Measurements from ENCODE around the gene TUBGCP4. TPM values are rescaled to one million over a fixed set of nuclear protein-coding genes. Genes with fewer than 3 reads are reported as not detected.
"Not testable (repeated sequence)": the region's sequence is repeated elsewhere in the genome, so short reads cannot be mapped to it uniquely, and the experiment has no call there.

TUBGCP4 gene
- total RNA-seq, 3 donors from 2014 or later: 15.9 to 22.7 (median 22.3) TPM

GRCh38 chr15:43383070-43383469, 12.2 kb downstream of the TUBGCP4 start:
- no peak overlapping the region for H3K4me3 ChIP-seq
- H3K4me1 ChIP-seq (ENCODE audit: low read depth): no peaks in the 10 kb centered on the region
- intact Hi-C loops (cut with DNase I, micrococcal nuclease): no loop called here
- no peaks in the 10 kb centered on the region for H3K9me3 ChIP-seq
- ATAC-seq (no peak), DNase-seq (no peak)
- TF ChIP-seq CTCF (IDR thresholded peaks at IDR 0.05): no peak
- no peaks in the 10 kb centered on the region for H3K36me3 ChIP-seq (ENCODE audit: low read depth)

GRCh38 chr15:43390723-43391122, 19.8 kb downstream of the TUBGCP4 start:
- intact Hi-C loops (cut with DNase I, micrococcal nuclease): no loop called here

GRCh38 chr15:43393592-43393991, 22.7 kb downstream of the TUBGCP4 start:
- H3K4me1 ChIP-seq (ENCODE audit: low read depth); intact Hi-C loops (cut with DNase I, micrococcal nuclease); ATAC-seq: not testable (repeated sequence)

More at GRCh38 chr15:43390723-43391122, 19.8 kb downstream of the TUBGCP4 start:
- no peaks in the 10 kb centered on the region for H3K4me1 ChIP-seq (ENCODE audit: low read depth)
- no peak overlapping the region for H3K4me3 ChIP-seq
- no peak for TF ChIP-seq CTCF (IDR thresholded peaks at IDR 0.05)
- H3K9me3 ChIP-seq: no peaks in the 10 kb centered on the region
- DNase-seq (no peak), ATAC-seq (no peak)
- H3K36me3 ChIP-seq (ENCODE audit: low read depth): no peaks in the 10 kb centered on the region

GRCh38 chr15:43402255-43402654, 31.4 kb downstream of the TUBGCP4 start:
- H3K4me1 ChIP-seq (ENCODE audit: low read depth): no peaks in the 10 kb centered on the region
- intact Hi-C loops (cut with DNase I, micrococcal nuclease): no loop called here
- no peak for TF ChIP-seq CTCF (IDR thresholded peaks at IDR 0.05)
- no peak overlapping the region for H3K4me3 ChIP-seq
- ATAC-seq: no peak
- peaks cover 18% of the 10 kb centered on the region for H3K36me3 ChIP-seq (ENCODE audit: low read depth)
- DNase-seq: no peak
- no peaks in the 10 kb centered on the region for H3K9me3 ChIP-seq

More at GRCh38 chr15:43393592-43393991, 22.7 kb downstream of the TUBGCP4 start:
- H3K36me3 ChIP-seq (ENCODE audit: low read depth); H3K9me3 ChIP-seq; H3K4me3 ChIP-seq; DNase-seq: not testable (repeated sequence)

GRCh38 chr15:43403616-43404015, 32.7 kb downstream of the TUBGCP4 start:
- Histone ChIP-seq H3K4me3 (no peak overlapping the region), H3K36me3 (ENCODE audit: low read depth) (peaks cover 18% of the 10 kb centered on the region), H3K9me3 (no peaks in the 10 kb centered on the region), H3K4me1 (ENCODE audit: low read depth) (no peaks in the 10 kb centered on the region)
- no peak for ATAC-seq
- TF ChIP-seq CTCF (IDR thresholded peaks at IDR 0.05): no peak
- intact Hi-C loops (cut with DNase I, micrococcal nuclease): no loop called here
- DNase-seq: no peak

- no peaks in the 10 kb centered on the region for H3K9me3 ChIP-seq
- H3K4me1 ChIP-seq (ENCODE audit: low read depth): no peaks in the 10 kb centered on the region
- intact Hi-C loops (cut with DNase I, micrococcal nuclease): no loop called here
- no peak for ATAC-seq
- DNase-seq: no peak
- H3K4me3 ChIP-seq: no peak overlapping the region
- TF ChIP-seq CTCF (IDR thresholded peaks at IDR 0.05): no peak
- H3K36me3 ChIP-seq (ENCODE audit: low read depth): peaks cover 18% of the 10 kb centered on the region
These were observed 33.2 kb downstream of the TUBGCP4 start for GRCh38 chr15:43404130-43404529.

Measured in mucosa of descending colon (tissue), 3 donors.